ENCODE data around the gene GMDS. TPM values are rescaled to one million over a fixed set of nuclear protein-coding genes. Genes with fewer than 3 reads are reported as not detected.

Gene GMDS
- 10 to 100 TPM; 19.6 to 36.3 TPM for total RNA-seq

- peak; percentile 95 for ATAC-seq (replicated peaks)
- H3K9me3 Mint-ChIP-seq, result no peaks in the 10 kb centered on the region
- no peaks in the 10 kb centered on the region for H3K27me3 Mint-ChIP-seq
- peak within 1 kb of the TSS; percentile 93 for H3K27ac Mint-ChIP-seq
- H3K4me3 Mint-ChIP-seq, result peak within 1 kb of the TSS; percentile 91
- H3K36me3 Mint-ChIP-seq (ENCODE audit: low read depth), result peaks cover 8% of the 10 kb centered on the region
- peaks cover 34% of the 10 kb centered on the region for H3K4me1 Mint-ChIP-seq
These were observed at the start of gene GMDS for GRCh38 chr6:2245103-2245876. GMDS (minus strand) TSS chr6:2245605.

DNA sequence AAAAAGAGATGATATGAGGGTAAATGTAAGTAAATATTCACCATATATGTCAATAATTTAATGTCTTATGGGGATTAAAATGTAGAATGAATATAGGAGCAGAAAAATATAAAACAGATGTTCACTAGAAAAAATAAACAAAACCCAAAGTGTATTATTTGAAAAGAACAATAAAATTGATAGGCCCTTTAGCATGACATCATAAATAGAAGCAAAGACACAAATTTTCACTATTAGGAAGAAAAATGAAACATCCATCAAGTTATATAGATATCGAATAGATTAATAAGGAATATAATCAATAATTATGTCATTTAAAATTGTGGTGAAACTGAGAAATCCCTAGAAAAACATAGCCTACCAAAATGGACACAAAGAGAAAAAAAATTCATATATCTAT, 40.1 kb upstream of the GMDS start:
- H3K36me3 Mint-ChIP-seq (ENCODE audit: low read depth), result peaks cover 30% of the 10 kb centered on the region
- H3K4me1 Mint-ChIP-seq, result peaks cover 5% of the 10 kb centered on the region
- no peak for ATAC-seq (replicated peaks)
- H3K9me3 Mint-ChIP-seq, result peaks cover 36% of the 10 kb centered on the region
- no peak overlapping the region for H3K4me3 Mint-ChIP-seq
- H3K27me3 Mint-ChIP-seq, result no peaks in the 10 kb centered on the region
- H3K27ac Mint-ChIP-seq, result no peak overlapping the region

- Mint-ChIP-seq H3K4me3 (no peak overlapping the region), H3K9me3 (peaks cover 18% of the 10 kb centered on the region), H3K4me1 (no peaks in the 10 kb centered on the region), H3K36me3 (ENCODE audit: low read depth) (peaks cover 70% of the 10 kb centered on the region), H3K27ac (no peak overlapping the region), H3K27me3 (no peaks in the 10 kb centered on the region)
- ATAC-seq (replicated peaks), result no peak
These were observed 30.5 kb upstream of the GMDS start for GRCh38 chr6:2275892-2276242.

DNA sequence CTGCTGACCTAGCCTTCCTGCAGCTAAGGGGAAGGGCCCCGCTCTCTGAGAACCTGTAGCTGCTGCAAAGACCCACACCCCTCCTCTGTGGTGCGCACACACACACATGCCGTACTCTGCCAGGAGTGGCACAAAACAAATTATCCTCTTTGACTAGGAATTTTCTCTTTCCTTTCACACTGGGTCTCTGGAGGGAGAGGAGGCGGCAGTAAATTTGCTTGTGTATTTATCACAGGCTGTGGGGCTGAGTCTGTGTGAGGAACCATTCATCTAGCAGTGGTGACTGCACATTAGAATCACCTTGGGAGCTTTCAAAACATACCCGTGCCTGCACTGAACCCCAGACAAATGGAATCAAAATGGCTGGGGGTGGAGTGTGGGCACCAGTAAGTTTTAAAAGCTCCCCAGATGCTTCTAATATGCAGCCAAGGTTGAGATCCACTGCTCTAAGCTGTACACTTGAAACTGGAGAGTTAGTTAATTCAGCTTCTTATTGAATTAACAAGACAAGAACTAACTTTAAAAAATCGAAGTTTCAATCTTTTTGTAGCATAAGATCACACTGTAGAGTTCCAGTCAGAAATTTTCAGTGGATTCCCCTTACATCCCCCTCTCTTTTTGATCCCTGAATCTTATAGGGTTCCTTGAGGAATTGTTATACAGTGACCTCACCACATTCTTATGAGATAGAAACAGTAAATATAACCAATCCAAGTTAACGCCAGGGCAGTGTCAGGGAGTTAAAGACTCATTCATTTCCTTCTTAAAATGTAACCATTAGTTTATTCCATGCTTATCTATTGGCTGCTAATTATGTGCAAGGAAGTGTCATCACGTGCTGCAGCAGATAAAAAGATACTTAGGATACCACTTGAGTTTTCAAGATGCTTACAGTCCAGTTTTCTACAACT, 29.8 kb upstream of the GMDS start:
- no peak overlapping the region for H3K27ac Mint-ChIP-seq
- H3K36me3 Mint-ChIP-seq (ENCODE audit: low read depth), result peaks cover 70% of the 10 kb centered on the region
- H3K27me3 Mint-ChIP-seq, result no peaks in the 10 kb centered on the region
- H3K9me3 Mint-ChIP-seq, result peaks cover 13% of the 10 kb centered on the region
- no peak overlapping the region for H3K4me3 Mint-ChIP-seq
- ATAC-seq (replicated peaks), result no peak
- no peaks in the 10 kb centered on the region for H3K4me1 Mint-ChIP-seq

- Mint-ChIP-seq H3K4me3 (no peak overlapping the region), H3K27me3 (no peaks in the 10 kb centered on the region), H3K4me1 (no peaks in the 10 kb centered on the region), H3K27ac (no peak overlapping the region), H3K9me3 (no peaks in the 10 kb centered on the region), H3K36me3 (ENCODE audit: low read depth) (peaks cover 63% of the 10 kb centered on the region)
- ATAC-seq (replicated peaks), result no peak
These were observed 27.3 kb upstream of the GMDS start for GRCh38 chr6:2272696-2273095.

DNA sequence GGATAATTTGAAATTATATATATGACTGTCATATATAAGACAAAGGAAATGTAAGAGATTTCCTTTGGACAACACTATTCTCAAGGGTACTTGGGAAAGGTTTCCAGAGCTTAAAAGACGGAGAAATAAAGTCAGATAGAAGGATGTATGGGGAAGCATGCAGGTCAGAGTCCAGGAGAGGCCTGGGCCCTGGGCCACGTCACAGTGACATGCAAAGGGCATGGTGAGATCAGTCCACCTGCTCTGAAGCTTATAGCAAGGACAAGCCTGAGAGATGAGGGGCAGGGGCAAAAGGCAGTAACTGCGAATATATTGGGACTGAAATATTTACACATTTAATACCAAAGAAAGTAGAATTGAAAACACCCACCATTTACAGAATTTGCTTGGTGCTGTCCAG, 24.6 kb upstream of the GMDS start:
- no peaks in the 10 kb centered on the region for H3K9me3 Mint-ChIP-seq
- H3K27ac Mint-ChIP-seq, result no peak overlapping the region
- no peak for ATAC-seq (replicated peaks)
- no peaks in the 10 kb centered on the region for H3K27me3 Mint-ChIP-seq
- H3K4me1 Mint-ChIP-seq, result no peaks in the 10 kb centered on the region
- peaks cover 65% of the 10 kb centered on the region for H3K36me3 Mint-ChIP-seq (ENCODE audit: low read depth)
- no peak overlapping the region for H3K4me3 Mint-ChIP-seq

GRCh38 chr6:2266841-2267240, 21.4 kb upstream of the GMDS start:
- Mint-ChIP-seq H3K9me3 (no peaks in the 10 kb centered on the region), H3K27ac (no peak overlapping the region), H3K4me1 (no peaks in the 10 kb centered on the region), H3K4me3 (no peak overlapping the region), H3K36me3 (ENCODE audit: low read depth) (peaks cover 46% of the 10 kb centered on the region), H3K27me3 (no peaks in the 10 kb centered on the region)
- no peak for ATAC-seq (replicated peaks)

DNA sequence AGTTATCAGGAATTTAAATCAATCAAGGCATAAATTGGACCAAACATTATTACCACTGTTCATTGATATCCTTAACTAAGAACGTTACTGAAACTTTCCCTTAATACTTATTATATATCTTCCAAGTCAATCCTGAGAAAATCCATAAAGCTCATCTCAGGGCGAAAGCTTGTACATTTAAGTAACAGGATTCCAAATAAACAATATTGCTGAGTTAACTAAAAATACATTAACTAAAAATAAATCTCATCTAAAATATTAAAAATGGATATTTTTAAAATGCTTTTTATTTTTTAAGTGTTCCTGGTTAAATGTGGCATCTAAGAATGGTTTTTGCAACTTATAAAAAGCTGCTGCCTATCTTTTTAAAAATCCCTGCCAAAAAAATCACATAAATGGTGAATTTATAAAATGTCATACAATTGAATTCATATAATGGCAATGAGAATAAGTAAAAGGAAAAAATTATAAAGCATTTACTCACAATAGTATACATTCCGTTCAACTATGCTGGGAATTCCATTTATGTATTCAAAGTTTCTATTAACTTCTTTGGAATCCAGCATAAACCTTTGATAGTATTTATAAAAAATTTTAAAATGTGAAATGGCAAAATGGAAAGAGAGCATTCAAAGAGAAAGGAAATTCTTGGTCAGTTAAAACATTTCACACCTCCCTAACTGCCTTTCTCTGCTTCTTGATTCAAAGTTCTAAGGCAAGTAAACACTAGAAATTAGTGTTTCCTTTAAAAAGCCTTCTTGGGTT, 20.8 kb upstream of the GMDS start:
- Mint-ChIP-seq H3K4me1 (no peaks in the 10 kb centered on the region), H3K36me3 (ENCODE audit: low read depth) (peaks cover 43% of the 10 kb centered on the region), H3K4me3 (no peak overlapping the region), H3K27ac (no peak overlapping the region), H3K27me3 (no peaks in the 10 kb centered on the region), H3K9me3 (no peaks in the 10 kb centered on the region)
- ATAC-seq (replicated peaks), result no peak

GRCh38 chr6:2264932-2265331, 19.5 kb upstream of the GMDS start:
- no peaks in the 10 kb centered on the region for H3K27me3 Mint-ChIP-seq
- no peak for ATAC-seq (replicated peaks)

DNA sequence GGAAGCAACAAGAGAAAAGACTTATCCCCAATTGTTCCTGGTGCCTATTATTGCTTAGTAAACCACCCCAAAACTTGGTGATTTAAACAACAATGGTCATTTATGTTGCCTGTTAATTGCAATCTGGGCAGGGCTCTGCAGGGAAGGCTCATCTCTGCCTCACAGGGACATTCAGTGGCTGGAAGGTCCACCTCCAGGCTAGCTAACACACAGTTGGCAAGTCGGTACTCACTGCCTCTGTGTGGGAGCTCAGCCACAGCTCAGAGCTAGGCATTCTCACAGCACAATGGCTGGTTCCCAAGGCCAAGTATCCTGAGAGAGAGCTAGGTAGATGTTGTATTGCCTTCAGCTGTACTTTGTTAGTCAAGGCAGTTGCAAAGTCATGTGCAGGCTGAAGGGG, 18.5 kb upstream of the GMDS start:
- peaks cover 28% of the 10 kb centered on the region for H3K36me3 Mint-ChIP-seq (ENCODE audit: low read depth)
- no peak overlapping the region for H3K27ac Mint-ChIP-seq
- H3K4me3 Mint-ChIP-seq, result no peak overlapping the region
- no peaks in the 10 kb centered on the region for H3K27me3 Mint-ChIP-seq
- H3K4me1 Mint-ChIP-seq, result no peaks in the 10 kb centered on the region
- no peak for ATAC-seq (replicated peaks)
- H3K9me3 Mint-ChIP-seq, result no peaks in the 10 kb centered on the region

More at GRCh38 chr6:2264932-2265331, 19.5 kb upstream of the GMDS start:
- Mint-ChIP-seq H3K9me3 (no peaks in the 10 kb centered on the region), H3K4me1 (no peaks in the 10 kb centered on the region), H3K4me3 (no peak overlapping the region), H3K27ac (no peak overlapping the region), H3K36me3 (ENCODE audit: low read depth) (peaks cover 30% of the 10 kb centered on the region)

DNA sequence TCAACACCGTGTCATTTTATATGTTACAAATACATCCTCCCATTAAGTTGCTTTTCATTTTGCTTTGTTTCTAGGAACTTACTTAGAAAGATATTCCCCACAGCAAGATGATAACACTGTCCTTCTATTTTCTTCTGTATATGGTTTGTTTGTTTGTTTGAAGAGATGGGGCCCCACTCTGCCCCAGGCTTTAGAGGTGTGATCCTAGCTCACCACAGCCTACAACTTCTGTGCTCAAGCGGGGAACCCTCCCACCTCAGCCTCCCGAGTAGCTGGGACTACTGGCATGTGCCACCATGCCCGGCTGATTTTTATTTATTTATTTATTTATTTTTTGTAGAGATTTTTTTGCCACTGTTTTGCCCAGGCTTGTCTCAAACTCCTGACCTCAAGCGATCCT, 14.2 kb upstream of the GMDS start:
- Mint-ChIP-seq H3K27me3 (no peaks in the 10 kb centered on the region), H3K4me3 (no peak overlapping the region), H3K36me3 (ENCODE audit: low read depth) (peaks cover 18% of the 10 kb centered on the region), H3K9me3 (no peaks in the 10 kb centered on the region), H3K27ac (no peak overlapping the region), H3K4me1 (no peaks in the 10 kb centered on the region)
- no peak for ATAC-seq (replicated peaks)

GRCh38 chr6:2259002-2259494, 13.6 kb upstream of the GMDS start:
- peaks cover 19% of the 10 kb centered on the region for H3K36me3 Mint-ChIP-seq (ENCODE audit: low read depth)
- no peak overlapping the region for H3K27ac Mint-ChIP-seq
- no peaks in the 10 kb centered on the region for H3K9me3 Mint-ChIP-seq
- ATAC-seq (replicated peaks), result no peak
- H3K4me1 Mint-ChIP-seq, result no peaks in the 10 kb centered on the region
- no peak overlapping the region for H3K4me3 Mint-ChIP-seq
- no peaks in the 10 kb centered on the region for H3K27me3 Mint-ChIP-seq

GRCh38 chr6:2258112-2258511, 12.7 kb upstream of the GMDS start:
- H3K36me3 Mint-ChIP-seq (ENCODE audit: low read depth), result peaks cover 27% of the 10 kb centered on the region
- H3K9me3 Mint-ChIP-seq, result no peaks in the 10 kb centered on the region
- no peak for ATAC-seq (replicated peaks)
- no peaks in the 10 kb centered on the region for H3K4me1 Mint-ChIP-seq
- no peak overlapping the region for H3K4me3 Mint-ChIP-seq
- no peak overlapping the region for H3K27ac Mint-ChIP-seq
- H3K27me3 Mint-ChIP-seq, result no peaks in the 10 kb centered on the region

- no peak overlapping the region for H3K4me3 Mint-ChIP-seq
These were observed 12.0 kb upstream of the GMDS start for GRCh38 chr6:2257363-2257762.

More at GRCh38 chr6:2257363-2257762, 12.0 kb upstream of the GMDS start:
- H3K27ac Mint-ChIP-seq, result no peak overlapping the region
- ATAC-seq (replicated peaks), result no peak
- no peaks in the 10 kb centered on the region for H3K27me3 Mint-ChIP-seq
- no peaks in the 10 kb centered on the region for H3K4me1 Mint-ChIP-seq
- no peaks in the 10 kb centered on the region for H3K9me3 Mint-ChIP-seq
- H3K36me3 Mint-ChIP-seq (ENCODE audit: low read depth), result peaks cover 34% of the 10 kb centered on the region
